GM19372 (cell line): ENCODE results near the gene CNNM2.
A peak's percentile ranks its signal among the peaks of the same experiment; 100 is the strongest.

Source experiments
- ATAC-seq: cut with Tn5 transposase; IDR thresholded peaks from one replicate; pipeline ENCODE4 v1.9.1; 2021; ENCODE audit warnings: mild to moderate bottlenecking, low read depth, moderate library complexity; ENCODE audit not compliant: unreplicated experiment

CNNM2 gene

DNA sequence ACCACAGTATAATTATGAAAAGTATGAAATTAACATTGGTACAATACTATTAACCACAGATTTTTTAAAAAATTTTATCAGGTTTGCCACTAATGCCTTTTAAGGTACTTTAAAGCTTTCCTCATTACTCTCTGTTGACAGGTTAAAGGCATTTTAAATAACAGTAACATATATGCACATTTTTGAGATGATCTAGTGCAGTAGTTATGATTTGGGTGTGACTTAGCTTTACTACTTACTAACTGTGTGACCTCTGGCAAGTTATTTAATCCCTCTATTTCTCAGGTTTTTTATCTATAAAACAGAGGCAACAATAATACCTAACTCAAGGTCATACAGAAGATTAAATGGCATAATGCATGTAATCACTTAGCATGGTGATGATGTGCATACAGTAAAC, 180.1 kb downstream of the CNNM2 start:
- no peak for ATAC-seq

DNA sequence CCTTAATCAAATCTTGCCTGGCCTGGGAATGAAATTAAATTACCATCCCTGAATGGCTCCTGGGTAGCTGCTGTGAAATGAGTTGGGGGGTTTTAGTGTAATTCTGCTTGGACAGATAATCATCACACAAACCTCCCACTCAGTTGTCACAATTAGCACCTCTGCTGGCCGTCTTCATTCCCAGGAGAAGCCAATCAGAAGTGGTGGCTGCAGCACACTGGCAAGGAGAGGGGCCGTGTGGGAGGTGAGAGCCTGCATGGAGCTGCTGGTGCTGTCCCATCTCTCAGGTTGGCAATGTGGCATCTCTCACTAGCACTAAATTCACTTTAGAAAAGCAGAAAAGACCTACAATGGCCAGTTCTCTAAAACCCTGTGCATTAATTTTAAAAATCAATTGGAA, 182.5 kb downstream of the CNNM2 start:
- ATAC-seq: no peak

DNA sequence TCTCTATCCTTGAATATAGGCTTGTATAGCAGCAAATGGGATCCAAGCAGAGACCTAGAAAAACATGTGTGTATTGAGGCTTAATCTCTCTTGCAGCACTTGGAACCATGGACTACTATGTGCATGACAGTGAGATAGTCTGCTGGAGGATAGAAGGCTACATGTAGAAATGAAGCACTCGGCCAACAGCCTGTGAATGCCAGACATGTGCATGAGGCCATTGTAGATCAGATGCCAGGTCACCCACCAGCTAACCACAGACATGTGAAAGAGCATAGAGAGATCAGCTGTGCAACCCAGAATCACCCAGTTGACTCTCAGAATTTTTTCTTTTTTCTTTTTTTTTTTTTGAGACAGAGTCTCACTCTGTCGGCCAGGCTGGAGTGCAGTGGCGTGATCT, 184.1 kb downstream of the CNNM2 start:
- ATAC-seq: no peak

DNA sequence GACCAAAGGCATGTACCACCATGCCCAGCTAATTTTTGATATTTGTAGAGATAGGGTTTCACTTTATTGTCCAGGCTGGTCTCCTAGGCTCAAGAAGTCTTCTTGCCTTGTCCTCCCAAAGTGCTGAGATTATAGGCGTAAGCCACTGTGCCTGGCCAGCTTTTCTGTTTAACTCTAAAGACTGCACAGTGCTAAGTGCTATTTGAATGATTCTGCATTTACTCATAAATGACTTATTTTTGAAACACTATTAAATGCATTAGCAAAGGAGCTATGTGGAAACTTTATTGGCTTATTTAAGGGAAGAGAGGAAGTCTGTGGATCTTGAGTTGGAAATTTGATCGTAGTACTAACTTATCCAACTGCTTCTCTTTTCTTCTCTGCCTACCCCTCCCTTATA, 185.9 kb downstream of the CNNM2 start:
- no peak for ATAC-seq

DNA sequence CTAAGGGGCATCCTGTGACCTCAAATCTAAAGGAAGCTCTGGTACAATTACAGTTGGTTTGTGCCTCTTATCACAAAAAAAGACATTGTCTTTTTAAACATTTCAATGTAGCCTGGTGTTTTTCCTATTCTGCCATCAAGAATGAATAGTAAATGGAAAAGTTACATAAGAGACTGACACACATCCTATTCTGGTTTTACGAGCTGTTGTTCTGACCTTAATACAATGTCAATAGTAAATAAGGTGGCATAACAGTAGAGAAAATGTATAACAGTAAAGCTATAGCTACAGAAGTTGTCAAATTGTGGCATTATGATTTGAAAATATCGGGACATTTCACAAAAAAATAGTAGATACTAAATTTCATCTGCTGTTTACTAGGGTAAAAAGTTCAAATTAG, 186.6 kb downstream of the CNNM2 start:
- no peak for ATAC-seq

DNA sequence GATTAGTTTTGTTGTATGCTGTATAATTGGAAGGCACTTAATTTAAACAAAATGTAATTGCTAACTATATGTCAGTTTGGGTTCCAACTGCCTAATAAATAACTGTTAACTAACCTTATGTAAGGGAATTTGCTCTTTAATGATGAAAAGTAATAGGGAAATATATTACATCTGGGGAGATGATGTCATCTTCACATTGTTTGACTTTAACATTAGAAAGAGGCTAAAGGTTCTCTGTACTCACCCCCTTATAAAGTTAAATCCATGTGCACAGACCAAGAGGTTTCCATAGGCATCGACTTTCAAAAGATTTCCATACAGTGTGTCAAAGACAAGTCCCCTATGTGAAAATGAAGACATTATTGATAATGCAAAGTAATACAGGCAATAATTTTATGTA, 187.4 kb downstream of the CNNM2 start:
- ATAC-seq: no peak

DNA sequence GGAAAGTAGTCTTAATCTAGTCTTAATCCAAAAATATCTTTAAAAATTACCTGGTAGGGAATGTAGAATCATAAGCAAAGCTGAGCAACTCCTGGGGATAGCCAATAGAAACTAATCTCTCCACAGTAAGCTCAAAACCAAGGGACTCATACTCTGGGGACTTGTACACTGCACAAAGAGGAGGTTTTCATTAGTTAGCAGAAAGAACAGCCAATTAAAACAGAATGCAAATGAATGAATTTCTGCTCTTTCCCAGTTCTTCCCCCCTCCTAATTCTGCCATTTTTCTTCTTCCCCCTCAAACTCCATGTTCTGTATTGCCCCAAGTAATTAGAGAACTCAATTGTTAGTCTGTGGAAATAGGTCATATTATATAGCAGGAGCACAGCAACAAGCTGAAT, 188.4 kb downstream of the CNNM2 start:
- ATAC-seq: no peak

DNA sequence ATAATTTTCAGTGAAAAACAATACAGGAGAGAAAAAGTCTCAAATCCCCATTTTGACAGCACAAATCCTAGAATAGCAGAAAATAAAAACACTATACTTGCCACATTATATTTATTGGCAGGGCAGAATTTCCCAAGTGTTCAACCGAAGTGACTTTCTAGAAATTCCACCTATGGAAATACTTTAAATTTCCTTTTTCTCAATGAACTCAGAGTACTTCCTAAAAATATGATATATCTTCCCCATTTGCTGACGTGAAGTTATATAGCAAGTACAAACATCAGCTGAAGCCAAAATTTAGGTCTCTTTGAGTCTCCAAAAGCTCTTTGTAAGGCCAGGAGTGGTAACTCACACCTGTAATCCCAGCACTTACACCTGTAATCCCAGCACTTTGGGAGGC, 191.7 kb downstream of the CNNM2 start:
- ATAC-seq: no peak

DNA sequence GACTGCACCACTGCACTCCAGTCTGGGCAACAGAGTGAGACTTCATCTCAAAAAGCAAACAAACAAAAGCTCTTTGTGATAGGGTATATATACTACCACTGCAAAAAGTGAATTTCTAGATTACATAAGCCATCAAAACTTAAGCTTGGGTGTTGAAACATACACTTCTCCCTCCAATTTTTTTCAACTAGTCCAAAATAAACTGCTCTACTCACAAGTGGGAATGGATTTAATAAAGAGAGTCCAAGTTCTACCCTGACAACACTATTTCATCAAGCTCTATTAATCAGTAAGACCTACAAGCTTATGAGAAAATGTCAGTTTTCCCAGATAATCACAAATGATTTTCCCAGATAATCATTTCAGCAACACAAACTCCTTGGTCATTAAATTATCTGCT, 192.3 kb downstream of the CNNM2 start:
- ATAC-seq: no peak

DNA sequence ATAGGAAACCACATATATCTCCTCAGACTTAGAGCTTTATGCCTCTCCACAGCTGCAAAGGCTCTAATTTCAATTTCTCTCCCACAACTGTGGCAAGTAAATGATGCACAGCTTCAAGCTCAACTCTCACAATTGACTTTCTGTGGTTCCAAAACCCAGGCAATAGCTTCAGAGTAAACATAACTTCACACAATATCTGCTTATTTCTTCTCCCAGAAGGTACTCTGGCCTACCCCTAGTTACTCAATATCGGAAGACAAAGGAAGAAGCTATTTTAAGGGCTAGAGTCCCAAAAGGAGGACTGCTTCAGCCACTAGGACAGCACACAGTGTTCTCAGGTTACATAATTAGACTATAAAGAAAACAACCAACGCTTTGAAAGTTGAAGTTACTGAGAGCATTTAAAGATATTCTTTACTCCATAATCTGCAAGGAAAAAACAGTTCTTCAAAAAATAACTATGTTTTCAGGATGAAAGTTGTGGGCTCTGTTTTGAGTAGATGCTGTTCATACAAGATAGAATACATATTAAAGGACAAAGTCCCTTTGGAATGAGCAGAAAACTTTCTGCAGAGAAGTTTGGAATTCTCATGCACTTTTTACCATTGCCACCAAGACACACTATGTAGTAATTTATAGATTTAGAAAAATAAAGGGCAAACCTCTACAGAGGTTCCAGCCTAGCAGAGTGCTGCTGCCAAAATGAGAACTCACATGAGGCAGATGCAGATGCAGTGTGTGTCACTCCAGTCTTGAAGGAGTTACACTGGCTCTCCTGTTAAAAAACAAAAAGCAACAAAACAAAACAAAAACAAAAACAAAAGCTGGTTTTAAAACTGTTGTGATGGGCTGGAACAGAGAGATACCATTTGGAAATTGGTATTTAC, 193.2 kb downstream of the CNNM2 start:
- peak; percentile 62 for ATAC-seq

DNA sequence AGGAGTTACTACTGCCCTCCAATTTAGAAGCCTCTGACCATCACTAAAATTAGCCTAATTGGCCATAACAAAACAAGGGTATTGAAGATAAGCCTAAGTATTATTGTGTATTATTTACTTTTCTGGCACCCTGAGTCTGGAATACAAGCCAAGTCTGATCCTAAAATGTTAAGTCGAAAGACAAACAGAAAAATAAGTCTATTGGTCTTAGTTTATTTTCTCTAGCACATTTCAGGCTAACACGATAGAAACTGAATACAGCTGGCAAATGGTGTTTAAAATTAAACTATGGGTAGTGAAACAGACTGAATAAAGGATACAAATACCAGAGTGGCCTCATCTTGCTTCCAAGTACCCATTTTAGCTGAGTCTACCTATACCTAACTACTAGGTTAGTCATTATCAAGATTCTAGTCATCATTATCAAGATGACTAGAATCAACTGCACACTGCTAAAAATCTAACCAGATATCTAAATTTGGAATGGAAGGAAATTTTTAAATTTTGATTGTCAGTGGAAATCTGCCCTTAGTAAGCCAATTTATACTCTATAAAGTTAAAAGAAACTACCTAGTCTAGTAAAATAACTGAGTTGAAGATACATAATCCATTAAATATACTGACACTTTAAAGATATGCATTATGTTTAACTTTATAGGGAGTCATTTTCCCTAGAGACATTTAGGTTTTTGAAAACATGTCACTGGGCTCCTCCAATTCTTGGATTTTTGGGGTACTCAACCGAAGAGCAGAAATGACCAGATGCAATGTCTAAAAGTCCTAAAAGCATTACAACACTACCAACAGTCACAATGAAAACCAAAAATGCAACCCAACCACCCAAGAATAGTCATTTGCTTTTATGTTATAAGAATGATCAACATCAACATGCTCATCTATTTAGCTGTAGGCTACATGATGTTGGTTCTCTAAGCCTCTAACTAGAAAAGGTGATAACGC, 194.1 kb downstream of the CNNM2 start:
- no peak for ATAC-seq

DNA sequence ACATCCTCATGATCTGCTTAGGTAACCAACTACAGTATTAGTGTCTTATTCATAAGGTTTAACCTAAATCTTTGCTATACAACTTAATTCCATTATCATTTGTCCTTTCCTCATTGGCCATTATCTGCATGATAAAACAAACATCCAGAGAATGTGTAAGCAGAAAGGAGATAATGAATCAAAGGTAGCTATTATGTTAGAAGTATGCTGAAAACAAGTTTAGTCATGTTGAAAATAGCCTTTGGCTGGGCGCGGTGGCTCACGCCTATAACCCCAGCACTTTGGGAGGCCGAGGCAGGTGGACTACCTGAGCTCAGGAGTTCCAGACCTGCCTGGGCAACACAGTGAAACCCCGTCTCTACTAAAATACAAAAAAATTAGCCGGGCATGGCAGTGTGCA, 196.8 kb downstream of the CNNM2 start:
- no peak for ATAC-seq

DNA sequence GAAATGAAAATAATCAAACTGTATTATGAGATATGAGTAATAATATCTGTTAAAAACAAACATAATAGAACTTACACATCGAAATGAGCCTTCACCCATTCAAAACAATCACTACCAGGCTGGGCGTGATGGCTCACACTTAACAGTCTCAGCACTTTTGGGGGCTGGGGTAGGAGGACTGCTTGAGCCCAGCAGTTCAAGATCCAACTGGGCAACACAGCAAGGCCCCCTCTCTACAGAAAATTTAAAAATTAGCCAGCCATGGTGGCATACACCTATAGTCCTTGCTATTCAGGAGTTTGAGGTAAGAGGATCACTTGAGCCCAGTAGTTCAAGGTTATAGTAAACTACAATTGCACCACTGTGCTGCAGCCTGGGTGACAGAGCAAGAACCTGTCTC, 199.2 kb downstream of the CNNM2 start:
- no peak for ATAC-seq

DNA sequence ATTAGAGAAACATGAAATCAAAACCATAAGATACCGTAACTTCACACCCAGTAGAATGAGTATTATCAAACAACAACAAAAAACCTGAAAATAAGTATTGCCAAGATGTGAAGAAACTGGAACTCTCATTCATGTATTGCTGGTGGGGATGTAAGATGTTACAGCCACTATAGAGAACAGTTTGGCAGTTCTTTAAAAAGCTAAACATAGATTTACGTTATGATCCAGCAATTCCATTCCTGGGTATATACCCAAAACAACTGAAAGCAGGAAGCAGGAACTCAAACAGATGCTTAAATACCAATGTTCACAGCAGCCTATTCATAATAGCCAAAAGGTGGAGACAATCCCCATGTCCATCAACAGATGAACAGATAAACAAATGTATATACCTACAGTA, 202.5 kb downstream of the CNNM2 start:
- no peak for ATAC-seq

DNA sequence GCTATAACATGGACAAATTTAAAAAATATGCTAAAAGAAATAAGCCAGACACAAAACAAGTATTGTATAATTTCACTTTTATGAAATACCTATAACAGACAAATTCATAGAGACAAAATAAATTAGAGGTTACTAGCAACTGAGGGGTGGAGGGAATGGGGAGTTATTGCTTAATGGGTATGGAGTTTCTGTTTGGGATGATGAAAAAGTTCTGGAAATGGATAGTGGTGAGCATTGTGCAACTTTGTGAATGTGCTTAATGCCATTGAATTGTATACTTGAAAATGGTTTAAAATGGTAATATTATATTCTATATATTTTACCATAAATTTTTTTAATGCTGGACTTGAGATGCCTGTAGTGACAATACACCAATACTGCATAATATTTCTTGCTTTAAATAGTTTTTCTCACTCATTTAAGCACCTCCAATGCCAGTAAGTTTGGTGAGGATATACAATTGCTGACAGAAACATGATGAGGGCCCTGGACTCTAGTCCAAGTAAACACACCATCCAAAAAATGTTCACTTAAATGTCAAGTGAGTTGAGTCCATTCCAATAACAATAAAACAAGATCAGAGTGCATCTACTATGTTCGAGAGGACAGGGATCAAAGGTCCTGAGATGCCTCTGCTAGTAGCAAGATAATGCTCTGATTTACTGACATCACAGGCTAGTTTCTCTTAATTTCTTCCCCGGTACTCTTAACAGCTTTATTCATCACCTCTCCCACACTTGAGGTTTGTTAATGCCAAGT, 203.1 kb downstream of the CNNM2 start:
- no peak for ATAC-seq

DNA sequence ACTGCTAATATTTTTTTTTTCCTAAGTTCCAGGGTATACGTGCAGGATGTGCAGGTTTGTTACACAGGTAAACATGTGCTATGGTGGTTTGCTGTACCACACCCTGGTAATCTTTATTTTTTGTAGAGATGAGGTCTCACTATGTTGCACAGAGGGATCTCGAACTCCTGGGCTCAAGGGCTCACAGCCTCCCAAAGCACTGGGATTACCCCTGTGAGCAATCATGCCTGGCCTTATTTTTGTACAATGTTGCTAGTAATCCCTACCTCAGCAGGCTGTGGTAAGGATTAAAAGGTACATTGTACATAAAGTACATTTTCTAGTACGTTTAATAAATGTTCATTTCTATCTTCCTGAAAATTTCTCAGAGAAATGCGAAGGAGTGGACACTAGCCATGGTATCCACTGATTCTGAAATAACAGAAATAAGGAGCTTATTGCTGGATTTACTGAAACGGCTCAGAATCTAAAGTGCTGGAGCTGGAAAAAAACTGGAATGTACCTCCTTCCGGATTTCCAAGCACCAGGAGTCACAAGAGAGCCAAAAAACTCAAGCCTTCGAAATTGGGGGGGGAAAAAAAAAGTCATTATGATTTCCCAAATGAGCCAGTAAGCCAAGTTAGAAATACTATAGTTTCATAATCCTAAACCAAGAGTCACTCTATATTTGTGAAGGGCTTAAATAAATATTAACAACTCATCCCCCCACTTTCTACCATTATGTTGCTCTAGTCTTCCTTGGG, 205.4 kb downstream of the CNNM2 start:
- no peak for ATAC-seq

DNA sequence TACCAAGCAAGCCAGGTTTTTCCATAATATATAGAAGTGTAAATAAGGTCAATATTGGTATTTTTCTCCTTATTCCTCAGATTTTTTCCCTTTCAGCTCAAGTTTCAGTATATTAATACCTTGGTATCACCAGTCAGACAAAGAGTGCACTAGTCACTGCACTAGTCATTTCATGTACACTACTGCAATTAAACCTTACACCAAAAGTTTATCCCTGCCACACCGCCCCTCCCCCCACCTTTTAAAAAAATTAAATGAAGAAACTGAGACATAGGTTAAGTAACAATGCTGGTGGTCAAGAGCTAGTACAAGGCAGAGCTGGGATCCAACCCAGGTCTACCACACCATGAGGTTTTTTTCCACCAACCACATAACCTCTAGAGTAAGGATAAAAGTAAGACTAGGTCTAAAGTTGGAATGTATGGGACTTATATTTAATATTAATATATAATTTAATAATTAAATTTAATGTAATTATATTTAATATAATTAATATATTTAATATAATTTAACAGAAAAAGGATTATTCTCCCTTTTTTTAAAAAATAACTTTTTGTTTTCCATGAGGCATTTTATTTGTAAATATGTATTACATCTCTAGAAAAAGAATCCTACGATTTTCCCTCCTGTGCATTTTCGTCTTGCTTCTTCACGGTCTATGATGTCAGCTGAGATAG, 206.5 kb downstream of the CNNM2 start:
- no peak for ATAC-seq

DNA sequence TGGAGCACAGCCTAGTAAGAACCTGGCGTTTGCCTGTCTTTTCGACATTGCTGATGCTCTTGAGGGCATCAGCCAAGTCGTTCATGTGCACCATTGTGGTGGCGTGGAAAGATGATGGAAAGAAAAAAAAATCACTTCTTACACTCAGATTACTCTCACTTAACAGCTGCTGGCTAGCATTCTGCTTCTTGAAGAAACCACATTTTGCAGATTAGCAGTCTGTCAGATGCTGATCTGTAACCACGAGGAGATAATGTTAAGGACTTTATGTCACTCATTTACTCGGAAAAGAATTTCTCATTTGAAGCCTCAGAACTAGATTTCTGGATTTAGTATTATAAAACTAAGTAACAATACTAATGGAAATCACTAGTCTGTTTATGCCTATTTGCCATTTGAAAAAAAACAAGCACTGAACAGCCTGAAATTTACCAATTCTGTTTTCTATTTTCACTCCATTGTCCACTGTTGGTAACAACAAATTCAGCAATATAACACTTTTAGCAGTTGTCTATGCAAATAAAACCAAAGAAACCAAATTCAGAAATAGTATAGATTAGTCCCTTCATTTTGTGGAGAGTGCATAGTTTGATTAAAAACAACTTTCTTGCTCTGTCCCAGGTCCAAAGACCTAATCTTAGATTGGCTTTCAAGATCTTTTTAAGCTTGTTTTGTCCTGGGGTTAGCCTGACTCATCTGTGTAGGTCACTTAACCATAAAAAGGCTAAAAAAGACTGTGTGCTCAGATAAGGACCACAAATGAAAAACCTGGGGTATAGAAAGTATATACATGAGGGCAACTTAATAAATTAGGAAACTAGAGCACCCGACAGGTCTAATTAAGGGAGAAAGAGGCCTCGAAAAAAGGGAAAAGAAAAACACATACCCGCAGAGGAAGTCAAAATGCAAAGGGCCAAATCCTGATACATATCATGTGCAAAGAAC, 207.5 kb downstream of the CNNM2 start:
- ATAC-seq: peak; percentile 66
